A549 (cell line): ENCODE measurements around the gene CALM3. TPM values are rescaled to one million over a fixed set of nuclear protein-coding genes. Genes with fewer than 3 reads are reported as not detected.

ENCODE experiments used
- ATAC-seq, 2 experiments: fragments of 200-7000 bp in 1 of 2; fragments of >200 bp in 1 of 2; cut with Nextera tagmentation in 1 of 2; cut with Tn5 transposase in 1 of 2; 3 replicates each; pipeline versions ENCODE4 v1.8.0 to v1.9.1; 2018 to 2020; ENCODE audit warnings: mild to moderate bottlenecking in 1 of 2, moderate library complexity in 1 of 2
- CTCF ChIA-PET: fragments of 300-600 bp; sonication (Branson Sonifier 250); formaldehyde crosslinking; extraction: SDS; loops from one replicate; lab custom pipeline; 2021; ENCODE audit warnings: antibody characterized with exemption, inconsistent platforms; lab: Yijun Ruan, JAX
- POLR2A ChIA-PET: fragments of 350-600 bp; formaldehyde crosslinking; extraction: SDS; loops from one replicate; lab custom pipeline; 2021; ENCODE audit warnings: antibody characterized with exemption, inconsistent platforms; lab: Yijun Ruan, JAX
- DNase-seq, 2 experiments: peaks; one replicate each; pipeline versions ENCODE4 v3.0.0 to v3.0.0-alpha.2; 2011 to 2016; ENCODE audit warnings: low read depth in 1 of 2, low spot score in 1 of 2
- FAIRE-seq: peaks from 2 replicates; lab custom pipeline; 2011; peaks lifted over from hg19 to GRCh38; lab: Jason Lieb, UNC
- H3K27ac ChIP-seq, 2 experiments: fragments of >200 bp; sonication (Bioruptor Twin); formaldehyde crosslinking; 3 replicates each; pipeline ENCODE4 v1.5.1; 2016 to 2017
- H3K4me1 ChIP-seq: fragments of >200 bp; sonication (Bioruptor Twin); formaldehyde crosslinking; 3 replicates; pipeline ENCODE4 v1.6.1; 2016
- H3K4me2 ChIP-seq: fragments of >200 bp; sonication (Bioruptor Twin); formaldehyde crosslinking; 3 replicates; pipeline ENCODE4 v1.6.1; 2016
- H3K4me3 ChIP-seq: fragments of >200 bp; sonication (Bioruptor Twin); formaldehyde crosslinking; 3 replicates; pipeline ENCODE4 v1.5.1; 2016
- H3K9me3 ChIP-seq: fragments of >200 bp; sonication (Bioruptor Twin); formaldehyde crosslinking; 3 replicates; pipeline ENCODE4 v1.6.1; 2016
- EHMT2 ChIP-seq: fragments of 200-600 bp; sonication (generic); IDR thresholded peaks from 2 replicates; pipeline ENCODE4 v1.6.1; 2016; ENCODE audit warnings: antibody characterized with exemption, low read depth, mild to moderate bottlenecking, moderate library complexity
- HOXA7 ChIP-seq: fragments of 250-450 bp; sonication (Bioruptor Pico); IDR thresholded peaks from 2 replicates; pipeline ENCODE4 v1.5.0; 2020; ENCODE audit warnings: mild to moderate bottlenecking, moderate library complexity
- HOXB5 ChIP-seq: fragments of 250-450 bp; sonication (Bioruptor Pico); IDR thresholded peaks from 2 replicates; pipeline ENCODE4 v1.5.0; 2020; ENCODE audit warnings: mild to moderate bottlenecking, moderate library complexity
- MAZ ChIP-seq: fragments of 150-350 bp; IDR thresholded peaks from 2 replicates; pipeline ENCODE4 v1.6.1; 2014; ENCODE audit warnings: antibody characterized with exemption, low read depth, low read length, borderline replicate concordance
- MYC ChIP-seq: IDR thresholded peaks from 2 replicates; pipeline ENCODE4 v1.6.1; 2012; ENCODE audit warnings: mild to moderate bottlenecking, inconsistent platforms, low read length, improper control_type of control experiment, borderline replicate concordance
- NPAS2 ChIP-seq: fragments of 250-450 bp; sonication (Bioruptor Pico); IDR thresholded peaks from 2 replicates; pipeline ENCODE4 v1.8.0; 2022; ENCODE audit warnings: mild to moderate bottlenecking, moderate library complexity, borderline replicate concordance
- NR3C1 ChIP-seq: fragments of >200 bp; sonication (Bioruptor Twin); formaldehyde crosslinking; IDR thresholded peaks from 3 replicates; pipeline ENCODE4 v1.6.1; 2017
- RCOR1 ChIP-seq: fragments of 150-350 bp; IDR thresholded peaks from 2 replicates; pipeline ENCODE4 v1.6.1; 2014; ENCODE audit warnings: antibody characterized with exemption, low read length, low read depth
- RFX5 ChIP-seq: fragments of 450-650 bp; IDR thresholded peaks from 2 replicates; pipeline ENCODE4 v1.7.1; 2014; ENCODE audit warnings: antibody characterized with exemption, mild to moderate bottlenecking, moderate library complexity
- TP53 ChIP-seq: fragments of 250-450 bp; sonication (Bioruptor Pico); IDR thresholded peaks from 2 replicates; pipeline ENCODE4 v1.5.0; 2021; ENCODE audit warnings: mild to moderate bottlenecking, moderate library complexity
- ZFP36 ChIP-seq: fragments of 450-650 bp; IDR thresholded peaks from 2 replicates; pipeline ENCODE4 v1.6.1; 2014; ENCODE audit warnings: borderline replicate concordance; ENCODE audit not compliant: partially characterized antibody
- ZSCAN20 ChIP-seq: fragments of 250-450 bp; sonication (Bioruptor Pico); IDR thresholded peaks from 2 replicates; pipeline ENCODE4 v1.8.0; 2022; ENCODE audit warnings: mild to moderate bottlenecking, moderate library complexity
- WGBS: methylation state at CpG from one replicate; pipeline ENCODE4 v1.1.6; 2017; ENCODE audit errors: missing lambda C conversion rate; 5-methylcytosine and 5-hydroxymethylcytosine counted together
- polyA plus RNA-seq, 4 experiments: library from polyadenylated mRNA; depleted of rRNA in 3 of 4; stranded (reverse); fragments of >200 nt; fragmentation: RNase III in 1 of 4; extraction: RNeasy Plus Mini Kit Qiagen cat#74134 plus additional on column Dnase treatment in 1 of 4; gene quantifications; 2 replicates in 3 of 4; 3 replicates in 1 of 4; pipeline ENCODE4 v1.2.3, GENCODE V29; 2011 to 2017
- TF ChIP-seq, protein P1 (sequence below): fragments of 450-650 bp; IDR thresholded peaks from 2 replicates; pipeline ENCODE4 v1.6.1; 2014; ENCODE audit warnings: antibody characterized with exemption
- TF ChIP-seq, protein P2 (sequence below): fragments of 250-450 bp; sonication (Bioruptor Pico); IDR thresholded peaks from 2 replicates; pipeline ENCODE4 v1.5.0; 2020; ENCODE audit warnings: low read depth, mild to moderate bottlenecking, moderate library complexity
- TF ChIP-seq, protein P3 (sequence below): fragments of >200 bp; sonication (Bioruptor Twin); formaldehyde crosslinking; IDR thresholded peaks from 3 replicates; pipeline ENCODE4 v1.6.1; 2016

CALM3 gene
- polyA plus RNA-seq, 2 of the 4 experiments (the other 2 are of a cell fraction) = 303 to 548 TPM

DNA sequence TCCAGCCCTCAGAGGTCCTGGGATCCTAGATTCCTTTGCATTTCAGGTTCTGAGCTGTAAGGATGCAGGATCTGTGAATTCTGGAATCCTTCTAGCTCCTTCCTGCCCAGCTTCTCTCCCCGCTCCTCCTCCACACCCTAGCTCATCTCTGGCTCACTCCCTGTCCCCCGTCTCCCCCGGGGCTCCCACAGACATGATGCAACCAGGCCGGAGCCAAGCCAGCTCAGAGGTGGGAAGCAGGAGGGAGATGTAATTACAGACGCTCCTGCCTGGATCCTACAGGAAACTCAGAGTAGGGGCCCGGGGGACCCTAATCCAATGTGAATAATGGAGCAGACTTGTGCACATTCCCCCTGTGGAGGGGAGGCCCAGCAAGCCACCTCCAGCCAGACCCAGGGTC, 30.4 kb downstream of the CALM3 start:
- TF ChIP-seq NR3C1 (no peak), RFX5 (no peak), RCOR1 (no peak)
- no peak for FAIRE-seq
- Histone ChIP-seq H3K4me3 (no peak overlapping the region), H3K4me2 (no peak overlapping the region), H3K27ac (no peak overlapping the region), H3K9me3 (no peaks in the 10 kb centered on the region), H3K4me1 (peaks cover 17% of the 10 kb centered on the region)
- CTCF ChIA-PET = interaction anchor here (1.1 to 28.7 kb wide), 7 partner anchors 24 to 117 kb away, joined by 3 to 737 read pairs (median 6); partner anchors contain the start of genes CALM3 and DACT3
- WGBS = 72% methylated on average over 6 of the region's 6 CpGs
- POLR2A ChIA-PET = no interaction called here
- no peak for DNase-seq
- ATAC-seq = no peak

DNA sequence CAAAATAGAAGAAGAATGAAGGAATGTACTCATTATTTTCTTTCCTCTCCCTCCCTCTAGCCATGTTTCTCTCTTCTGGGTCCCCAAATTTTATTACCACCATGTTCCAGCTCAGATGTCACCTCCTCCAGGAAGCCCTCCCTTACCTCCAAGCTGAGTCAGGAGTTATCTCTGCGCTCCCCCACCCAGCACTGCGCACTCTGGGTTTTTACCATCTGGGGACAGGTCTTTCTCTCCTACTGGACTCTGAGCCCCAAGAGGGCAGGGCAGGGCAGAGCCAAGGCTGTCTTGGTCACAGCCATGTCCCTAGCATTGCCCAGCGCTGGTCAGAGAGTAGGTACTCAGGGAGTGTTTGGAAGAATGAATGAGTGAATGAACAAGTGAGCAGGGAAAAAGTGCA, 32.0 kb downstream of the CALM3 start:
- H3K4me2 ChIP-seq = peak overlapping the region; percentile 100
- peaks cover 18% of the 10 kb centered on the region for H3K4me1 ChIP-seq
- TF ChIP-seq ZFP36 = peak; percentile 88
- TF ChIP-seq, protein P1, sequence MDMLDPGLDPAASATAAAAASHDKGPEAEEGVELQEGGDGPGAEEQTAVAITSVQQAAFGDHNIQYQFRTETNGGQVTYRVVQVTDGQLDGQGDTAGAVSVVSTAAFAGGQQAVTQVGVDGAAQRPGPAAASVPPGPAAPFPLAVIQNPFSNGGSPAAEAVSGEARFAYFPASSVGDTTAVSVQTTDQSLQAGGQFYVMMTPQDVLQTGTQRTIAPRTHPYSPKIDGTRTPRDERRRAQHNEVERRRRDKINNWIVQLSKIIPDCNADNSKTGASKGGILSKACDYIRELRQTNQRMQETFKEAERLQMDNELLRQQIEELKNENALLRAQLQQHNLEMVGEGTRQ = no peak

DNA sequence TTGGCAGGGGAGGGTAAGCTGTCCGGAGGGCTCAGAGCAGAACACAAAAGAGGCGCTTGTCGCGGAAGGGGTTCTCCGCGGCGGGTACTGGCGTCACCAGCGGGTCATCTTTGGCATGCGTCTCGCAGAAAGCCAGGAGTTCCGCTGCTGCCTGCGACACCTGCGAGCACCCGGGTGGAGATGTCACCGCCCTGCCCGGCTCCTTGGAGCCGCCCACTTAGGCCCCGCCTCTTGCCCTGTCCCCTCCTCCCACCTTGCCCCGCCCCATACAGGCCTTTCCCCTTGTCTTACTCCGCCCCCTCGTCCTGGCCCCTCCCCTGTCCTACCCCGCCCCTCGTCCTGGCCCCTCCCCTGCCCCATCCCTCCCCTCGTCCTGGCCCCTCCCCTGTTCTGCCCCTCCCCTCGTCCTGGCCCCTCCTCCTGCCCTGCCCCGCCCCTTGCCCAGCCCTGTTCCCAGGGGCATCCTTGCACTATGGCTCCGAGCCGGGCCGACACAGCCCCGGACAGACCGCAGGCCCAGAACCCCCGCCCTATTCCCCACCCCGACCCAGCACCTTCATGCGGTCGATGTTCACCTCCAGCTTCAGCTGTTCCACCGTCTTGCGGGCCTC, 33.0 kb downstream of the CALM3 start:
- 3% methylated on average over 22 of the region's 38 CpGs for WGBS
- peak overlapping the region; percentile 100 for H3K4me2 ChIP-seq
- H3K4me3 ChIP-seq = peak overlapping the region; percentile 53
- CTCF ChIA-PET = interaction anchor here (0.9 to 28.7 kb wide), 5 partner anchors 27 to 357 kb away, joined by 3 to 737 read pairs (median 6); partner anchors contain the start of genes CALM3 and DACT3
- FAIRE-seq (no peak), ATAC-seq (peak; percentile 31 to 75)
- TF ChIP-seq EHMT2 (no peak), TP53 (CRISPR knock-in tag) (no peak), MAZ (0 out of 2 replicates have a peak, but pooled peaks have one; percentile 8), RCOR1 (no peak), NR3C1 (no peak), HOXA7 (CRISPR knock-in tag) (no peak), HOXB5 (CRISPR knock-in tag) (no peak), NPAS2 (no peak), MYC (0 out of 2 replicates have a peak, but pooled peaks have one; percentile 47), ZSCAN20 (CRISPR knock-in tag) (no peak)
- TF ChIP-seq, protein P2, sequence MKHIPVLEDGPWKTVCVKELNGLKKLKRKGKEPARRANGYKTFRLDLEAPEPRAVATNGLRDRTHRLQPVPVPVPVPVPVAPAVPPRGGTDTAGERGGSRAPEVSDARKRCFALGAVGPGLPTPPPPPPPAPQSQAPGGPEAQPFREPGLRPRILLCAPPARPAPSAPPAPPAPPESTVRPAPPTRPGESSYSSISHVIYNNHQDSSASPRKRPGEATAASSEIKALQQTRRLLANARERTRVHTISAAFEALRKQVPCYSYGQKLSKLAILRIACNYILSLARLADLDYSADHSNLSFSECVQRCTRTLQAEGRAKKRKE (CRISPR knock-in tag) = no peak
- TF ChIP-seq, protein P3, sequence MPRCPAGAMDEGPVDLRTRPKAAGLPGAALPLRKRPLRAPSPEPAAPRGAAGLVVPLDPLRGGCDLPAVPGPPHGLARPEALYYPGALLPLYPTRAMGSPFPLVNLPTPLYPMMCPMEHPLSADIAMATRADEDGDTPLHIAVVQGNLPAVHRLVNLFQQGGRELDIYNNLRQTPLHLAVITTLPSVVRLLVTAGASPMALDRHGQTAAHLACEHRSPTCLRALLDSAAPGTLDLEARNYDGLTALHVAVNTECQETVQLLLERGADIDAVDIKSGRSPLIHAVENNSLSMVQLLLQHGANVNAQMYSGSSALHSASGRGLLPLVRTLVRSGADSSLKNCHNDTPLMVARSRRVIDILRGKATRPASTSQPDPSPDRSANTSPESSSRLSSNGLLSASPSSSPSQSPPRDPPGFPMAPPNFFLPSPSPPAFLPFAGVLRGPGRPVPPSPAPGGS = no peak
- TF ChIP-seq, all 56 proteins: peak for 2
- peak overlapping the region; percentile 48 to 69; a peak in 5 of 6 replicates for H3K27ac ChIP-seq
- H3K4me1 ChIP-seq = peaks cover 21% of the 10 kb centered on the region
- no peaks in the 10 kb centered on the region for H3K9me3 ChIP-seq
- peak; percentile 96 to 97 for DNase-seq
- POLR2A ChIA-PET = interaction anchor here (0.6 kb wide), 1 partner anchor 33 kb away, joined by 3 read pairs; the partner anchor contains the start of gene CALM3

More for the DNA sequence above, 32.0 kb downstream of the CALM3 start:
- no peaks in the 10 kb centered on the region for H3K9me3 ChIP-seq
- ChIA-PET CTCF (interaction anchor here (1.1 to 28.7 kb wide), 5 partner anchors 26 to 358 kb away, joined by 4 to 737 read pairs (median 7); partner anchors contain the start of genes CALM3 and DACT3), POLR2A (no interaction called here)
- DNase-seq (no peak), ATAC-seq (no peak), FAIRE-seq (no peak)
- H3K27ac ChIP-seq = no peak overlapping the region
- 78% methylated on average over 3 of the region's 3 CpGs for WGBS
- H3K4me3 ChIP-seq = peak overlapping the region; percentile 51; the same call in 1 of the 3 replicates
